ENCODE data around the gene ATP2C1. TPM values are rescaled to one million over a fixed set of nuclear protein-coding genes. Genes with fewer than 3 reads are reported as not detected.
"Not testable (repeated sequence)": the region's sequence is repeated elsewhere in the genome, so short reads cannot be mapped to it uniquely, and the experiment has no call there.

The ATP2C1 gene
- polyA plus RNA-seq, 4 donors: 134 to 158 (median 144) TPM

DNA sequence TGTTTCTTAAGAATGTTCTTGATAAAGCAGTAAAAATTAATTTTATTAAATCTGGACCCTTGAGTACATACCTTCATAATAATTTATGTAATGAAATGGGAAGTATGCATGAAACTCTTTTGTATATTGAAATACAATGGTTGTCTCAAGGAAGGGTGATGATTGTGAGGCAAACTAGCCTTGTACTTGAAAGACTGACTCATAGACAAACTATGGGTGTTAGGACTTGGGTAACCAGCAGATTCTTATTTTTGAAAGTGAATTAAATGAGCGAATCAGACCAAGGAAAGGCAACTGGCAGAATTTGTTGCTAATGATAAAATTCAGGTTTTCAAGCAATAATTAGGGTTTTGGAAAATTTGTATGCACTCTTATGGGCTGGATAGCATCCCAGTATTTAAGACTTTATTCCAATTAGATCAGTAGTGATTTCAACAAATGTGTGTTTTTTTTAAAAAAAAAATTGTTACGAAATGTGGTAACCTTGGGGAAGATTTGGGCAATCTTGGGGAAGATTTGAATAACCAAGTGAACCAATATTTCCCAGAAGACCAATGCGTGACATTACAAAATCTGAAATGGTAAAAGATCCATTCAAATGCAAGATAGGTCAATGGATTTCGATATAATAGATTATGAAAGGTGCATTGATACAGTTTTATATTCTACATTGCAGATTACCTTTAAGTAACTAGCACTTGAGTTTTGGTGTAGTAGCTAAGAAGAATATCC lies 42.0 kb downstream of the ATP2C1 start:
- DNase-seq (ENCODE audit: low read depth in 4 of 4, low spot score in 3 of 4): no peak

DNA sequence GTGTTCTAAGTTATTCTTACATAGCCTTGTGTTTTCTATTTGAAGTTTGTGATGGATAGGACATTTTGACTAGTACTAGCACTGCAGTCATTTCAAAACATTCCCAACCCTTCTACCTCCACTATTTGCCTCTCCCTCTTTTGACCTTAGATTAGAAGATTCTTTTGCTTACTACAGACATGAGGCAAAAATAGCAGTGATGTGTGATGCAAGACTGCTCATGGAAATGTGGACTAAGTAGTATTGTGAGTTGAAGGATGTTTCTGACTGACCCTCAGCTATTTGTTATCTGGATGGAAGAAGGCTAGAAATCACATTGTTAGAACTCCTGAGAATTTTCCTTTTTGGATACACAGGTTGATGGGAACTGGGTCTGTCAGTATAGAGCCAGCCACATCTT lies 45.9 kb downstream of the ATP2C1 start:
- DNase-seq (ENCODE audit: low read depth in 4 of 4, low spot score in 3 of 4): no peak

DNA sequence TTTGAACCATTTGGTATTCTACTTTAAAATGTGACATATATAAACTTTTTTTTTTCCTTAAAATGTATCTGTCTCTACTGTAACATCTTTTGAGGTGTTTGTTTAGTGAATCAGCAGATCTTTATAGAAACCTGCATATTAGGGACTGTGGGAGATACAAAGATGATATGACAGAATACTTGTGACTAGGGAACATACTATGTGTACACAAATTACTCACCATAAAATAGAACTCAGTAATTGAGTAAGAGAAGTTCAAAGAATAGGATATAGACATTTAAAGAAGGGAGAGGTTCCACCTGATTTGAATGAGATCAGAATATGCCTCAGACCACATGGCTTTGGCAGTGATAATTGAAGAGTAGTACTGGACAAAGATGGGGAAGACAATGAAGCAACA lies 47.9 kb downstream of the ATP2C1 start:
- no peak for DNase-seq (ENCODE audit: low read depth in 4 of 4, low spot score in 3 of 4)

DNA sequence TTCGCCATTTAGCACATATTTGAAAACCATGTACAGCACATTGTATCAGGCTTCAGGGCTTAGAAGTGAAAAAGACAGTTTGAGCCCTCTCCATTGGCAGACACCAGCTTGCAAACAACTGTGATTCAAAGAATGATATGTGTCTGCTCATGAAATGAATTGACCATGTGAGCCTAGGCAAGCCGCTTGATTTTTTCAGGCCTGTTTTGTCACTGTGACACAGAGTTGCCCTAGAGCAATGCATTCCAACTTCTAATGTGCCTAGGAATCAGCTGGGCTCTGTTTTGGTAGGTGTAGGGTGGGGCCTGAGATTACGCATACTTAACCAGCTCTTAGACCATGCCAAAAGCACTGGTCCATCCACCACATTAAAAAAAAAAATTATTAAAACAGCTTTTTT lies 53.0 kb downstream of the ATP2C1 start:
- no peak for DNase-seq (ENCODE audit: low read depth in 4 of 4, low spot score in 3 of 4)

DNA sequence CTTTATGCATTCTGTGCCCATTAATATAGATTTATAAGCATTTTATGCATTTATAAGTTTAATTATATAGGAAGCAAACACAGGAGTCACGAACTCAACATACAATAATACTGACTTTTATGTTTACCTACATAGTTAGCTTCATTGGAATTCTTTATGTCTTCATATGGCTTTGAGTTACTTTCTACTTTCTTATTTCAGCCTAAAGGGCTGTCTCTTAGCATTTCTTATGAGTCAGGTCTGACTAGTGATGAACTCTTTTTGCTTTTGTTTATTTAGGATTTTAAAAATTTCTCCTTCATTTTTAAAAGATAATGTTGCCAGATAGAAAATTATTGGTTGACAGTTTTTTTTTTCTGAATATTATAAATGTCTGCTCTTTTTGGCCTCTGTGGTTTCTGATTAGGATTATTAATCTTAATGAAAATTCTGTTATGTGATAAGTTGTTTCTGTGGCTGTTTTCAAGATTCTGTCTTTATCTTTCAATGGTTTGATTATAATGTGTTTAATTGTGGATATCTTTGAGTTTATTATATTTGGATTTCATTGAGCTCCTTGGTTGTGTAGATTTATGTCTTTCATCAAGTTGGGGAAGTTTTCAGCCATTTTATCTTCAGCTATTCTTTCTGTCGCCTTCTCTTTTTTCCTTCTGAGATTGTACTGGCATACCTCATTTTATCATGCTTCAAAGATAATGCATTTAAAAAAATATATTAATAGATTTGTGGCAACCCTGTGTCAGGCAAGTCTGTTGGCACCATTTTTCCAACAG lies 54.3 kb downstream of the ATP2C1 start:
- no peak for DNase-seq (ENCODE audit: low read depth in 4 of 4, low spot score in 3 of 4)

DNA sequence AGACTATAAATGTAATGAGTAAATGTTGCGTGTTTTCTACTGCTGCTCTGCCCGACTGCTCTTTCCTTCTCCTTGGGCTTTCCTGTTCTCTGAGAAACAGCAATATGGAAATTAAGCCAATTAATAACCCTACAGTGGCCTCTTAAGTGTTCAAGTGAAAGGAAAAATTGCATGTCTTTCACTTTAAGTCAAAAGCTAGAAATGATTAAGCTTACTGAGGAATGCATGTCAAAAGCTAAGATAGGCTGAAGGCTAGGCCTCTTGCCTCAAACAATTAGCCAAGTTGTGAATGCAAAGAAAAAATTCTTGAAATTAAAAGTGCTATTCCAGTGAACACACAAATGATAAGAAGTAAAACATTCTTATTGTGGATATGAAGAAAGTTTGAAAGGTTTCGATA lies 55.0 kb downstream of the ATP2C1 start:
- DNase-seq (ENCODE audit: low read depth in 4 of 4, low spot score in 3 of 4): no peak

DNA sequence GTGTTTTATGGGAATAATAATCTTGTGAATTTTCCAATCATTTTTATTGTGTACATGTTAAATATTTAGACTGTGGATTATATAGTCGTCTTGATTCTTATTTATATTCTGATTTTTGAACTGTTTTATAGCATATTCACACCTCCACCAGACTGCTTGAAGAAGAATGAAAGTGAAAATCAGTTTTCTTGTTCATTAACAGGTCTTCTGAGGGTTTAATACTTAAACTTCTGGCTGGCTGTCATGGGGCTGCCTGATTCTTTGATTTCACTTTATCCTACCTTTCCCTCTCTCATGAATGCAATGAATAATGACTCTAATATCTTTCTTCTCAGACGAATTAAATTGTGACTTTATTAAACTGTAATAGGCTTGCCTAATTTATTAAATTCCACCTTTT lies 56.2 kb downstream of the ATP2C1 start:
- DNase-seq (ENCODE audit: low read depth in 4 of 4, low spot score in 3 of 4): no peak

DNA sequence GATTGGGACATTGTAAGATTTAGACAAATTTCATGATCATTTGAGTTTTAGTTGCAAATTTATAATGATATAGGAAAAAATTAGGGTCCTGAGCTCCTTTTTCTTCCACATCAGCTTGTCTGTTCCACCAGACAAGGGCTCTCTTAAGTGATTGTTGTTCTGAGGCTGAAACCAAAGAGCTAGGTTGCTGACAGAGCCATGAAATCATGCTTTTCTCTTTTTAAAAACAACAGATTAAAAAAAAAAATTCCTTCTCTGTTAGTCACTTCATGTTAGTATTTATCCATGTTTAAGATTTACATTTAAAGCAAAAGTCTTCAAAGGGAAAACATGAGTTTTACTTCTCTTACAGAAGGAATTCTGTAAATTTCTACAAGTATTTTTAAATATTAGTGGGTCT lies 56.8 kb downstream of the ATP2C1 start:
- DNase-seq (ENCODE audit: low read depth in 4 of 4, low spot score in 3 of 4): no peak

DNA sequence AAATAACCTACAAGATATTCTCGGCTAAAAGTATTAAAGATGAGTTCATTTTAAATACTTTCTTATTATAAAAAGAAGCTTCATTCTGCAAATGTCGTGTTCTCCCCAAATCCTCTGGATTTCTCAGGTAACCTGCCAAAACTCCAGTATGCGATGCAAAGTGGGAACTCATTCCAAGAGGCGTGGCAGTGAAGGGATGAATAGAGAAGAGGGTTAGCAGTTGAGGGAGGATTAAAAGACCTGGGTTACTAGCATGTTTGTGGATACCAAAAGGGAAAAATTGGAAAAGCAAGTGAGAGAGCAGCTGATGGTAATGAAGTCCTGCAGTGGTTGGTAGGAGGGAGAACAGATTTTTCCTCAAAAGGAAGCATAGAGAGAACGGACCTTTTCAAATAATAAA lies 61.6 kb downstream of the ATP2C1 start:
- no peak for DNase-seq (ENCODE audit: low read depth in 4 of 4, low spot score in 3 of 4)

DNA sequence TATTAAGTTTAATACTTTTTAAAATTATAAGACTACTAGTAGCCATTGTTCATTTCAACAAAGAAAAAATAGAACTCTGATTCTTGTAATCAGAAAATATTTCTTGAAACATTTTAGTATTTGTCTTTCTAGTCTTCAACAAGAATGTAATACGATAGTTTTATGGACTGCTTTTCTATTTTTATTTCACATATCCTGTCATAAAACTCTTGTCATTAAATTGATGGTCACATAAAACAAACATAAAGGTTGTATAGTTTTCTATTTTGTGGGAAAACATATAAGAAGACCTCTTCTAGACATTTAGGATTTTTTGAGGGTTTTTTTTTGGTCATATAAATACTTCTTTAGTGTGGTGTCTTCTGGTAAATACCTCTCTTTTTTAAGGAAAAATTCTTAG lies 62.4 kb downstream of the ATP2C1 start:
- DNase-seq (ENCODE audit: low read depth in 4 of 4, low spot score in 3 of 4): no peak

DNA sequence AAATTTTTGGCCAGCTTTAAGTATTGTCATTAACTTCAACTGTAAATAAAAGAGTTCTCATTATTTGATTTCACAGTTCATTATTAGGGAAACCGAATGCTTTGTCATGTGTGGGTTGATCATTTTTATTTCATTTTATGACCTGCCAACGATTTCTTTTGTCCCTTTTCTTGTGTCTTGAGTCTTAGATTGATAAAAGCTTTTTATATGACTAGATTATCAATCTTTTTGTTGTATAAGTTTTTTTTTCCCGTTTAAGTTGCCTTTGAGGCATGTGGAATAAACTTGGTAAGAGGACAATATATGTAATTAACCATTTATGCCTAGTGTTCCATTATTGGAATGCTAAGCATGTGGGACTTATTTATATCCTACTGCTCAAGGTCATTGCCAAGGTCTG lies 62.8 kb downstream of the ATP2C1 start:
- DNase-seq (ENCODE audit: low read depth in 4 of 4, low spot score in 3 of 4): no peak

DNA sequence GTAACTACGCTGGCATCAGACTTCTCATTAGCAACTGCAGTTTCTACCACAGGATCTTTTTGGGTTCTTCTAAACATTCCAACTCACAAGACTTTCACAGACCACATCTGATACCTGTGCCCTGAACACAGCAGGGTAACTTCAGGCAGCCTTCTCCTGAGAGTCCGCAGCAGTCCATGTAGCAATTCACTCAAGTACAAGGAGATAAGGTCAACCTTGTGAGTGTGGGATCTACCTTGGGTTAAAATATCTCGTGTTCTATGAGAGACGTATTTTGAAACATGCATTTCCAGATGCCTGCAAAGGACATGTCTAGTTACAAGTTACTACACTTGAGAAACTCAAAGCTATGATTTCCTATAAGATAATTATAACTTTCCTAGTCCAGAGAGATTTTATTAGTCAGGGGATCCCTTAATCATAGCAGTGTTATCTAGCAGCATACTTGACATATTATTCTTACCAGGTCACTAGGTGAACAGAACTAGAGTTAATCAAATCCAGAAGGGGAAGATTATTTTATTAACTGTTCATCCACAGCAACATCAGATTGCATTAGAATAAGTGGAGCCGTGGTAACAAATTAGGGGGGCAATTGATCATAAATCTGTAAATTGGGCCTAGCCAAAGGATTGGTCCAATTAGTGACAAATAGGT lies 66.4 kb downstream of the ATP2C1 start:
- DNase-seq (ENCODE audit: low read depth in 4 of 4, low spot score in 3 of 4): no peak

DNA sequence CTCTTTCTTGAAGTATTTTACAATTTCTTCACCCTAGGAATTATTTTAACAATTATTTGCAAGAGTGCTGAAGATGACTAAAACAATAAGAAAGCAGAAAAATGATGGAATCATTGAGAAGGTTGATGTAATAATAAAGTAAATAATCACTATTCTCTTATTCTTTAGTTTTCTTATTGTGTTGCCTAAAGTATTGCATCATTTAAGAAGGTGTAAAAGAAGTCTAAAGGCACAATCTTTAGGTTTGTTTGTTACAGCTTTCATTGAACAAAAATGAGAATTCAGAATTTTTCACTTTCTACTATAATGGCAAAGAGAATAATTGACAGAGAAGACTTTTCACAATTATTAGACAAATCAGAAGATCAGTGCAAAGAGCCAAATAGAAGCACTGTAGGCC lies 67.6 kb downstream of the ATP2C1 start:
- DNase-seq (ENCODE audit: low read depth in 4 of 4, low spot score in 3 of 4): no peak

DNA sequence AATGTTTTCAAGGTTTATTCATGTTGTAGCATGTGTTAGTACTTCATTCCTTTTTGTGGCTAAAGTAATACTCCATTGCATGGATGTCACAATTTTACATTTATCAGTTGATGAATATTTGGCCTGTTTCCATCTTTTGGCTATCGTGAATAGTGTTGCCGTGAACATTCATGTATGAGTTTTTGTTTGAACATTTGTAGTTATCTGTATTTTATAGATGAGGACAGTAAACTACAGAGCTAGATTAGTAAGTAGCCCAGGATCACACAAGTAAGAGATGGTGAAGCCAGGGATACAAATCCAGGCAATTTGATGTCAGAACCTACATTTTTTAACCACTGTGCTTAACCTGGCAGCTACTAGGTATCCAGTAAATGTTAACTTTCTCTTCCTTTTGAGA lies 69.6 kb downstream of the ATP2C1 start:
- DNase-seq (ENCODE audit: low read depth in 4 of 4, low spot score in 3 of 4): no peak

DNA sequence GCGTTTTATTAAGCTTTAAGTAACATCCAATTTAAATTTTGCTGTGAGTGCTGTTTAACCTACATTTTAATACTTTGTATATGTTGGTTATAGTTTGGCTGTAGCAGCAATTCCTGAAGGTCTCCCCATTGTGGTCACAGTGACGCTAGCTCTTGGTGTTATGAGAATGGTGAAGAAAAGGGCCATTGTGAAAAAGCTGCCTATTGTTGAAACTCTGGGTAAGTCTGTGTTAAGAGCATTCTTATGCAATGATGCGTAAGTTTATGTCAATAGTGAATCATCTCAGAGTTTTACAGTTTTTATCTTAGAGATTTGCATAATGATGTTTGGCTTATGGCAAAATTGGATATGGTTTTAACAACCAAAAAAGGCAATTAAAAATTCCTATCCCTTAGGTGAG lies 70.0 kb downstream of the ATP2C1 start:
- no peak for DNase-seq (ENCODE audit: low read depth in 4 of 4, low spot score in 3 of 4)

DNA sequence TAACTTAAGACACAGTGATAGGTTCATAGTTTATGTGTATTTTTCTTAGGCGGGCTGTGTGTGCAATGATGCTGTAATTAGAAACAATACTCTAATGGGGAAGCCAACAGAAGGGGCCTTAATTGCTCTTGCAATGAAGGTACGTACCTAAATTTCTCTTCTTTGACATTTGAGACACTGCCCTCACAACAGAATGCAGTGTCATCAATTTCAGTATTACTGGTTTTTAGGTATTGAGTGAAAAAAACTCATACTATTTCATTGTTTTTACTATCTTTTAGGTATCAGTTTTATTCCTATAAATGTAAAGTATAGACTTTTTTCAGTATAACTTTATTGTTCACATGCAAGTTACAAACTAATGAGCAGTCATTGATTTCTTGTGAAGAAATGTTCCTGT lies 73.4 kb downstream of the ATP2C1 start:
- DNase-seq (ENCODE audit: low read depth in 4 of 4, low spot score in 3 of 4): no peak

DNA sequence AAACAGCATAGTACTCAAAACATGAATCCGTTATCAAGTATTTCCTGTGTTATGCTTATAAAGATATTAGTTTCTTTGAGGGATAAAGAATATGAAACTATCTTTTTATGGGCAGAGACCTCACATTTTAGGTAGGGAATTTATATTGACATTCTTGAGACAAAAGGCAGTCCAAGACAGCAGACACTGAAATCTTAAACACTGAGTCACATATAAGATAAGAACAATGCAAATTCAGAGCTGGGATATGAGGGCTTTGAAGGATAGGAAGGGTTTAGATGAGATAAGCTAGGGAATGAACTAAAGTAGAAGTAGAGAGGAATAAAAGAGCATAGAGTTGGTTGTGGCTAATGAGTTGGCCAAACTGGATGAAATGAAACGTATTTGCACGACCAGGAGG lies 74.3 kb downstream of the ATP2C1 start:
- DNase-seq (ENCODE audit: low read depth in 4 of 4, low spot score in 3 of 4): no peak

DNA sequence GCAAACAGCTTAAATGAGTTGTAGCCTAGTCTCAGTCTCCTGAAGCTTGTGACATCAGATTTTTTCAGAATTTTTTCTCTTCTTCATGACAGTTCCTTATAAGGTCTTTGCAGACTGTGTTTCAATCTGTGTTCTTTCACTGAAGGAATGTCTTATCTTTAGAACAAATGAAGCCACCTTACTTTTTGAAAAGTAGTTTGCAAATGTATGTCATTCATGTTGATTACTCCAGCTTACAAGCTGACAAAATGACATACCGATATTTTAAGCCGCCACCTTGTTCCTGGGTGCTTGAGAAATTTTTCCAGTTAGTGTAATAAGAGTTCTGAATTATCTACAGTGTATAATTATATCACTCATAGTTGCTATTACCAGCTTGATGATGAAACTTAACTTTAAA lies 75.7 kb downstream of the ATP2C1 start:
- no peak for DNase-seq (ENCODE audit: low read depth in 4 of 4, low spot score in 3 of 4)

DNA sequence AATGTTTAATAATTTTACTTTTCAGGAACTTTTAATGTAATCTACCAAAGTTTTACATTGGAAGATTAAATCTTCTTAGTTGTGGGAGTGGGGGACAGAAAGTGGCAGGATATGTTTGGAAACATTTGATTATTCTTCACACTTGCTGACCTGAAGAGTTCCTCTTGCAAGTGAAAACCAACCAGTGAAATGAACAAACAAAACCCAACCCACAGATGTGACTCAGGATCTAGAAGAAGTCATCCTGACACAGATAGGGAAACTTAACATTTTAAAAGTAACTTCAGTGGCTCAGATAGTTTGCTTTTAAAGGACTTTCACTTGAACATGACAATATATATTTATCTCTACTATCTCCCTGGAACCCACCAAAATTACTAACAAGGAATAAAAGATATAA lies 77.3 kb downstream of the ATP2C1 start:
- no peak for DNase-seq (ENCODE audit: low read depth in 4 of 4, low spot score in 3 of 4)

DNA sequence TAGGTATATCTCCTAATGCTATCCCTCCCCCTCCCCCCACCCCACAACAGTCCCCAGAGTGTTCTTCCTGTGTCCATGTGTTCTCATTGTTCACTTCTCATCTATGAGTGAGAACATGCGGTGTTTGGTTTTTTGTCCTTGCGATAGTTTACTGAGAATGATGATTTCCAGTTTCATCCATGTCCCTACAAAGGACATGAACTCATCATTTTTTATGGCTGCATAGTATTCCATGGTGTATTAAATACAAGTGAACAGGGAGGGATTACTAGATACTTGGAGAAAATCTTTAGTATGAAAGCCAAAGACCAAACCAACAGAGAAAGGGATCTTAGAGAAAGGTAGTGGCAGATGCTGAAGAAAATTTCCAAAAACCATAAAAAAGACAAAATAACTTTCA lies 78.7 kb downstream of the ATP2C1 start:
- DNase-seq (ENCODE audit: low read depth in 4 of 4, low spot score in 3 of 4): not testable (repeated sequence)

DNA sequence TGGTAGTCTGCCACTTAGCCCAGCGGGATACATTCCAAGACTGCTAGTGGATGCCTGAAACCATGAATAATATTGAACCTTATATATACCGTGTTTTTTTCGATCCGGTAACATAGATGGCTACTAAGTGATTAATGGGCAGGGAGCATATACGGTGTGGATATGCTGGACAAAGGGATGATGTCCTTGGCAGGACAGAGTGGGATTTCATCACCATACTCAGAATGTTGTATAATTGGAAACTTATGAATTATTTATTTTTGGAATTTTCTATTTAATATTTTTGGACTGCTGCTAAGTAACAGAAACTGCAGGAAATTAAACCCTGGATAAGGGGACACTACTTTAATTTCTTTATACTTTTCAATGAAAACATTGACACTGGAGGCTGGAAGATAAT lies 79.5 kb downstream of the ATP2C1 start:
- no peak for DNase-seq (ENCODE audit: low read depth in 4 of 4, low spot score in 3 of 4)

DNA sequence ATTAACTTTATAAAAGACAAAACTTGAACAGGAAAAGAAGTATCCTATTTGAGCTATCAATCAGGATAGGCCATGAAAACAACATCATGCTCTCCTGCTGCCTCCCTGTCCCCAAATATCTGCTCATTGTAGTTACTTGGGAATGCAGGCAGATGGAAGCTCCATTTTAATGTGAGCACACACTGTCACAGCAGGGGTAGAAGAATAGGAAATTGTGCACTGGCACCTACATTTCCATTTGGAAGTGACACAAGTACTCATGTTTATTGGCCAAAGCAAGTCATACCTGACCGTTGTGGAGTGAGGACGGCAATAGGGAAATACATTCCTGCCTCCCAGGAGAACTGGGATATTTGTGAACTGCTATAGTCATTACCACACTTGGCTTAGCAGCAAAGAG lies 80.3 kb downstream of the ATP2C1 start:
- DNase-seq (ENCODE audit: low read depth in 4 of 4, low spot score in 3 of 4): no peak

Data from right renal pelvis (tissue), 4 donors.